NT2/D1 (cell line): ENCODE results near the gene PXYLP1.

Source experiments
- DNase-seq: peaks from one replicate; pipeline ENCODE4 v3.0.0-alpha.2; 2011; ENCODE audit warnings: low read depth, low spot score
- H3K27me3 ChIP-seq: 2 replicates; pipeline ENCODE4 v1.6.0; 2011; ENCODE audit warnings: mild to moderate bottlenecking; ENCODE audit not compliant: insufficient read length, insufficient read depth
- H3K36me3 ChIP-seq: 2 replicates; pipeline ENCODE4 v1.6.1; 2011; ENCODE audit warnings: mild to moderate bottlenecking, low read length, mixed read lengths; ENCODE audit not compliant: insufficient read depth, insufficient read length
- H3K4me1 ChIP-seq: 2 replicates; pipeline ENCODE4 v1.5.1; 2011; ENCODE audit not compliant: insufficient read depth, insufficient read length
- H3K4me3 ChIP-seq: 2 replicates; pipeline ENCODE4 v1.5.1; 2011; ENCODE audit warnings: low read depth; ENCODE audit not compliant: insufficient read length
- H3K9ac ChIP-seq: 2 replicates; pipeline ENCODE4 v1.6.0; 2011; ENCODE audit warnings: low read depth; ENCODE audit not compliant: insufficient read length
- H3K9me3 ChIP-seq: 2 replicates; pipeline ENCODE4 v1.5.1; 2011; ENCODE audit warnings: mild to moderate bottlenecking, low read length; ENCODE audit not compliant: insufficient read depth
- SUZ12 ChIP-seq: IDR thresholded peaks from 2 replicates; pipeline ENCODE4 v1.6.1; 2011; ENCODE audit not compliant: insufficient read length, insufficient read depth; ENCODE audit errors: extremely low read depth
- YY1 ChIP-seq: IDR thresholded peaks from 2 replicates; pipeline ENCODE4 v1.6.1; 2011; ENCODE audit not compliant: insufficient read length, insufficient read depth
- ZNF274 ChIP-seq: IDR thresholded peaks from 2 replicates; pipeline ENCODE4 v1.6.1; 2011; ENCODE audit warnings: mild to moderate bottlenecking, low read depth, low read length

PXYLP1 gene

DNA sequence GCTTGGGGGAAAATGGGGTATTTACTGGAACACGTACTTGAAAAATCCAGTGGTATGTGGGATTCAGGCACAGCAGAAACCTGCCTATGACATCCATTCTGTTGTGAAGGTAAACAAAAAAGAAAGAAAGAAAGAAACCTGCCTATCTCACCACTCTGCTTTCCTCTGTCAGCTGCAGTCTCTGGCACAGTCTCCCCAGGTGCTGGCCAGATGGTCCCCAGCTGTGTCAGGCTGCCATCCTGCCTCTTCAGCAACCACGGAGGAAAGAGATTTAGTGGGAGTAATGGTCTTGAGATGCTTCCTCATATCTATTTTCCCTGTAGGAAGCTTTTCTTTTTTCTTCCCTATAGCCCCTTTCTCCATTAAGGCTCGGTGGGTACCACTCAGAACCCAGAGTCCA, 2.5 kb upstream of the PXYLP1 start:
- H3K4me1 ChIP-seq = peaks cover 10% of the 10 kb centered on the region
- TF ChIP-seq SUZ12 = no peak
- TF ChIP-seq YY1 = no peak
- no peak for TF ChIP-seq ZNF274
- no peak for DNase-seq

DNA sequence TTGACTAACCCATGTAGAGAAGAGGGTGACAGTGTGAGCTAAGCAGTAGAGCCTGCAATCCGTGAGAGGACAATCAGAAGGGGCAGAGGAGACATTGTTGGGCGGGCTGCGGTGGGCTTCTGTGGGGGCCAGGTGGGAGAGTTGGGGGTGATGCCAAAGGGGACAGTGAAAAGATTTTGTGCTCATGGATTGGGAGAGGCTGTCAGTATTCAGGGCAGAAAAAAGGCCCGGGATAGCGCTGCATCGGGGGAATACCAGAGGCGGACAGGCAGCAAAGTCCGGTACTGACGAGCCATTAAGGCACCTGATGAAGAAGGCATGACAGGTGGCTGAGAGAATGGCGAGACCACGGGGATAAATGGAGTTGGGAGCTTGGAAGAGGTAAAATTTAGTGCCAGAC, 1.3 kb upstream of the PXYLP1 start:
- peaks cover 10% of the 10 kb centered on the region for H3K4me1 ChIP-seq
- H3K9ac ChIP-seq = no peak overlapping the region
- no peaks in the 10 kb centered on the region for H3K9me3 ChIP-seq
- no peak for TF ChIP-seq ZNF274
- TF ChIP-seq YY1 = no peak
- no peak for TF ChIP-seq SUZ12
- H3K4me3 ChIP-seq = no peak overlapping the region
- H3K27me3 ChIP-seq = peaks cover 31% of the 10 kb centered on the region
- DNase-seq = no peak
- peaks cover 2% of the 10 kb centered on the region for H3K36me3 ChIP-seq

More for the DNA sequence above, 2.5 kb upstream of the PXYLP1 start:
- Histone ChIP-seq H3K27me3 (peaks cover 31% of the 10 kb centered on the region), H3K36me3 (no peaks in the 10 kb centered on the region), H3K4me3 (no peak overlapping the region), H3K9me3 (no peaks in the 10 kb centered on the region), H3K9ac (no peak overlapping the region)

DNA sequence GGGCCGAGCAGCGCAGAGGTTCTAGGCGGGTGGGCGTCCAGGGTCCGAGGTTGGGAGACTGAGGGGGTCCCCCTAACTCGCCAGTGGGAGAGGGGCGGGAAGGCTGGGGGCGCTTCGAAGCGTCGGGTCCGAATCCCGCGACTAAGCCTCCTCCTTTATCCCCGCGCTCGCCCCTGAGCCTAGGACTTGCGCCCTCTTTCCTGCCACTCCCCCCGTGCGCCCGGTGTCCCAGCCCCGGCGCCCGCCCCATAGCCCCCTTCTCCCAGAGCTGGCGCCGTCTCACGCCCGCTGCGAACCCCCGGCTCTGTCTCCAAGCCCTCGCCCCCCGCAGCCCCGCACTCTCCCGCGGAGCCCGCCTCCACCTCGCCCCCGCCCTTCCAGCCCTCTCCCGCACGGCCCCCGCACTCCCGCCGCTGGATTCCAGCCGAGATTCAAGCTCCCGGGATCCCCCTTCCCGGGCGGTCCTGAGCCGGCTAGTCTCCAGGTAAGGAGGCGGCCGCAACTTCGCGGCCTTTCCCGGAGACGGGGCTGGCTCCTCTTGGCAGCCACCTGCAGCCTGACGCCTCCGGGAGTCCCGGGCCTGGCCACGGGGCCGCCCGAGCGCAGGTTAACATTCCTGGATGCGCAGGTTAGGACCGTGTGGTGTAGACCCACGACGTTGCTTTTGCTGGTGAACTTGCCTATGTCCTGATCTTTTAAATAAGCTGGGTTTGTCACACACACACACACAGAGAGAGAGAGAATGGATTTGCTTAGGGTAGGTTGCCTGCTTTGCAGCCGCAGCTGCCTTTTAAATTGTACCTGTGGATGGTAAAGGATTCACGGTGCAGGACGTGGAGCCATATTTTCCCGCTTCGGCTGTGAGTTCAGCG, 563 bp downstream of the PXYLP1 start:
- no peak for TF ChIP-seq SUZ12
- TF ChIP-seq YY1 = no peak
- TF ChIP-seq ZNF274 = no peak
- Histone ChIP-seq H3K27me3 (peaks cover 31% of the 10 kb centered on the region), H3K9me3 (no peaks in the 10 kb centered on the region), H3K4me3 (peak overlapping the region; percentile 88), H3K4me1 (peaks cover 10% of the 10 kb centered on the region), H3K36me3 (peaks cover 6% of the 10 kb centered on the region), H3K9ac (peak overlapping the region; percentile 87)
- DNase-seq = peak; percentile 11

DNA sequence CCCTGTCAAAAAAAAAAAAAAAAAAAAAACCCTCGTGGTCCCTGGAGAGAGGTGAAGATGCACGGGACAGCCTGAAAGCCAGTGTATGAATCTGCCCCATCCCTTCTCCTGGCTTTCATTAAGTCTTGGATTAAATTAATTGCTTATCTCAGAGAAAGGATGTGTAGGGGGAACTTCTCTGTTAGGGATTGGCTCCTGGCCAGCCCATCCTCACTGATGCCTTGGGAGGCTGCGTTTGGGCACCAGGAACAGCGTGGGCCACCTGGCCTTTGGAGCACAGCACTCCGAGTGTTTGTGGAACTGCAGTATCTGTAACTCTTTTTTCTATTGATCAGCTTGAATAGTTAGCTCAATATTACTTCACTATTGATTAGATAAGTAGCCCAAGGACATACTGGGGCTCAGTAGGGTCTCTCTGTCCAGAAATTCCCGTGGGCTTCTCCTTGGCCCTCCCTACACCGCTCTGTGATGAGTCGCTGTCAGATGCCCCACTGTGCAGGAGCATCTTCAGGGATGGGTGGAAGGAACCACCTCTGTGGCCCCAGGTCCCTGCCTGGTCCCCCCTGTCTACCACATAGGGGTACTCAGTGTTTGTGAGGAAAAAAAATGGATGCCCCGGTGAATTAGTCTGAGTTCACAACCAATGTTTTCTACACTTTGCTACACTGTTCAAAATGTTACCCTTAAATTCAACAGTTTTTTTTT, 2.0 kb downstream of the PXYLP1 start:
- Histone ChIP-seq H3K9ac (no peak overlapping the region), H3K4me1 (peaks cover 10% of the 10 kb centered on the region), H3K36me3 (peaks cover 6% of the 10 kb centered on the region), H3K4me3 (no peak overlapping the region), H3K9me3 (no peaks in the 10 kb centered on the region), H3K27me3 (peaks cover 31% of the 10 kb centered on the region)
- DNase-seq = no peak
- TF ChIP-seq SUZ12 (no peak), ZNF274 (no peak), YY1 (no peak)

DNA sequence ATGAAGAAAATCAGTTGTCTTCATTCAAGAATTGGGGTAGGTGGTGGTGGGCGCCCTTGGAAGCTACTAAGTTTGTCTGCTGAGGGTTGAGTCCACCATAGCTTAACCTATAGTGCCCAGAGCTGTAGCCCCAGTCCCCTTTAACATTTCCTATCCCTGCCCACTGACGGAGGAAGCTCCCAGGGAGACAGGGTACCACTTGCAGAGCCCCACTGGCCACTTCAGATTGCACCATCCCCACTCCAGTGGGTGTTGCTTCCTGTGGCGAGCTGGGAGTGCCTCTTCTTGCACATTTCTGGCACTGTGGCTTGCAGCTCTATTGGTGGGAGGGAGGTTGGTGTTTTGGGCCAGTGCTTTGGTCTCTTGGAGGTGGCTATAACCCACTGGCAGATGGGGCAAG, 2.7 kb downstream of the PXYLP1 start:
- Histone ChIP-seq H3K9me3 (no peaks in the 10 kb centered on the region), H3K27me3 (peaks cover 31% of the 10 kb centered on the region), H3K36me3 (peaks cover 6% of the 10 kb centered on the region), H3K4me1 (peaks cover 10% of the 10 kb centered on the region), H3K9ac (no peak overlapping the region), H3K4me3 (no peak overlapping the region)
- TF ChIP-seq SUZ12 (no peak), YY1 (no peak), ZNF274 (no peak)
- no peak for DNase-seq

DNA sequence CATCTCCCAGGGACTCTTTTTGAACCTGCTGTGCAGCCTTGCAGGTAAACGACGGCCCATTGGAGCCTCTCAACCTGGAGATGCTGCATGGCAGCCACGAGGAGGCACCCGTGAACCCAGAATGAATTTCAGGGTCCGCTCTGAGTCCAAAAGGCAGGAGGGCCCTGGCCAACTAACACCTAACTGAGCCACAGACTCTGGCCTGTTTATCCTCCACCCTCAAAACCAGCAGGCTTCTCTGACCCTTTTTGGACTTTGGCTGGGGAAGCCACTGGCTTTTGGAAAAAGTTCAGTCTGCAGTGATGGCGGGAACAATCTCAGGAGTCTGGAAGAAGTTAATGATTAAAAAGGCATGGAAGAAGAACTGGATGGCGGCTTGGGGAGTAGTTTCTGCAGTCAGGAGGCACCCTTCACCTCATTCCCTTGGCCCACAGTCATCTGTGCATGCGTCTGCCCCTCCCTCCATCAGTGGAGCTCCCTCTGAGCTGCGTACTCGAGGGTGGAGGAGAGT, 4.1 kb downstream of the PXYLP1 start:
- Histone ChIP-seq H3K36me3 (peaks cover 6% of the 10 kb centered on the region), H3K4me1 (peaks cover under 1% of the 10 kb centered on the region), H3K4me3 (no peak overlapping the region), H3K9me3 (no peaks in the 10 kb centered on the region), H3K27me3 (peaks cover 20% of the 10 kb centered on the region), H3K9ac (no peak overlapping the region)
- no peak for DNase-seq
- TF ChIP-seq ZNF274 = no peak
- no peak for TF ChIP-seq YY1
- TF ChIP-seq SUZ12 = no peak

DNA sequence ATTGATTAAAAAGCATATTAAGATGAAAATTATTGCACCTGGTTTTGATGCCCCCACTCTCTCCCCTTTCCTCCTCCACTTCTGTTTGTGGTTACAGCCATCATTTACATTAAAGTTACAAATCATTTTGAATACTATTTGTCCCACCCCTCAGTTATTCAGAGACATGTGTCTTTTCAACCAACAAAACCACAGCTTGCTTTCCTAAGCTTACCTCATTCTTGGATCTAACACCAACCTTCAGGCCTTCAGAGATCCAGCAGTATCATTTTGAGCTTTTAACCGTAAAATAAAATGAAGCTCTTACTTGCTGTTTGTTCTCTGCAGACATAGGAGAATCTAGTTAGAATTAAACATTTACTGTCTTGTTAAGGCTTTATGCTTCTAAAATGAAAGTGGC, 4.7 kb downstream of the PXYLP1 start:
- no peak overlapping the region for H3K9ac ChIP-seq

More for the DNA sequence above, 4.7 kb downstream of the PXYLP1 start:
- Histone ChIP-seq H3K4me3 (no peak overlapping the region), H3K9me3 (no peaks in the 10 kb centered on the region), H3K36me3 (peaks cover 6% of the 10 kb centered on the region), H3K4me1 (no peaks in the 10 kb centered on the region), H3K27me3 (peaks cover 17% of the 10 kb centered on the region)
- TF ChIP-seq YY1 = no peak
- TF ChIP-seq SUZ12 = no peak
- no peak for TF ChIP-seq ZNF274
- no peak for DNase-seq
